Progenitor cell of endocrine pancreas (in vitro differentiated cells): Measurements from ENCODE around the gene NR2F1. TPM values are rescaled to one million over a fixed set of nuclear protein-coding genes. Genes with fewer than 3 reads are reported as not detected.

Experiments
- DNase-seq: peaks from one replicate; pipeline ENCODE4 v3.0.0; 2021; ENCODE audit warnings: low spot score; ENCODE audit not compliant: unreplicated experiment
- H3K27ac Mint-ChIP-seq: 2 replicates; pipeline ENCODE4 v1.8.0; 2021; ENCODE audit warnings: mild to moderate bottlenecking, moderate library complexity, mixed read lengths
- H3K27me3 Mint-ChIP-seq: 2 replicates; pipeline ENCODE4 v1.8.0; 2021; ENCODE audit warnings: mixed read lengths
- H3K36me3 Mint-ChIP-seq: 2 replicates; pipeline ENCODE4 v1.8.0; 2022; ENCODE audit warnings: mixed read lengths; ENCODE audit not compliant: insufficient read depth
- H3K4me1 Mint-ChIP-seq: 2 replicates; pipeline ENCODE4 v1.8.0; 2021; ENCODE audit warnings: low read depth, mixed read lengths
- H3K4me3 Mint-ChIP-seq: 2 replicates; pipeline ENCODE4 v1.8.0; 2021; ENCODE audit warnings: low read depth, mild to moderate bottlenecking, moderate library complexity, mixed read lengths
- H3K9me3 Mint-ChIP-seq: 2 replicates; pipeline ENCODE4 v1.8.0; 2021; ENCODE audit warnings: low read depth, mixed read lengths
- total RNA-seq: library from RNA; stranded (reverse); gene quantifications from 2 replicates; pipeline ENCODE4 v1.2.1, GENCODE V29; 2021
- TF ChIP-seq, protein P1 (sequence below): fragments of 200-600 bp; sonication (generic); IDR thresholded peaks from one replicate; pipeline ENCODE4 v1.5.0; 2021; ENCODE audit warnings: antibody characterized with exemption, mild to moderate bottlenecking; ENCODE audit not compliant: unreplicated experiment

The NR2F1 gene
- total RNA-seq, 1 donor from 2014 or later = 34.8 TPM

DNA sequence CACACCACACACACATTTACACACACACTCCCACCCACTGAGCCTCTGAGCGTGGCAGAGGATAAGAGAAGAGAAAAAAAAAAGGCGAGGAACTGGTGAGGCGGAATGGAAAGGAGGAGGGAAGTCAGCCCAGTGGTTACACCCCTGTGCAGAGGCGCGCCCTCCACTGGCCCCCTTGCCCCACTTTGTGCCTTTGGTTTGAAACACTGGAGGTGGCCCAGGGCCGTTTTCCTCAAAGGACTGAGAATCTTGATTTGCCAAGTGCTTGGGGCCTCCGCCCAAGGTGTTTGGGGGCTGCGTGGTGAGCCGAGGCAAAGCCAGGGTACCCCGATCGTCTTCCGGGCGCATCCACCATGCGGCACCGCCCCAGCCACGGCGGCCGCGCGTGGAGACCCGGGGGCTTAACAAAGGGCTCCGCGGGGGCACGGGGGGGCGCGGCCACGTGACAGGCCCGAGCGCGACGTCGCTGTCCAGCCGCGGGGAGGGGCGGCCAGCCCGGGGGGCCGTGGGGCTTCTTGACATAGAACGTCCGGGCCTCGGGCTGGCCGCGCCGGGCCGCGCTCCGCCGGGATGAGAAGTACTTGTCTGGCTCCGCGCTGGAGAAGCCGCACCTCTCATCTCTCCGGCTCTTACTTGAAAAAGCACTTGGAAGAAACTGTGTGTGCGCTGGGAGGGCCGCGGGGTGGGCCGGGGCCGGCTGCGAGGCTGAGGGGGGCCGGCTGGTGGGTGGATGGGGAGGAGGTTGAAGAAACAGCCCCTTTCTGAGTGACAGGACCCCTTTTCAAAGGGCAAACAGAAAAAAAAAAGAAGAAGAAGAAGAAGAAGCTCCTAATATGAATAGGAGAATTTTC lies 21.0 kb downstream of the NR2F1 start:
- H3K36me3 Mint-ChIP-seq = no peaks in the 10 kb centered on the region
- TF ChIP-seq, protein P1, sequence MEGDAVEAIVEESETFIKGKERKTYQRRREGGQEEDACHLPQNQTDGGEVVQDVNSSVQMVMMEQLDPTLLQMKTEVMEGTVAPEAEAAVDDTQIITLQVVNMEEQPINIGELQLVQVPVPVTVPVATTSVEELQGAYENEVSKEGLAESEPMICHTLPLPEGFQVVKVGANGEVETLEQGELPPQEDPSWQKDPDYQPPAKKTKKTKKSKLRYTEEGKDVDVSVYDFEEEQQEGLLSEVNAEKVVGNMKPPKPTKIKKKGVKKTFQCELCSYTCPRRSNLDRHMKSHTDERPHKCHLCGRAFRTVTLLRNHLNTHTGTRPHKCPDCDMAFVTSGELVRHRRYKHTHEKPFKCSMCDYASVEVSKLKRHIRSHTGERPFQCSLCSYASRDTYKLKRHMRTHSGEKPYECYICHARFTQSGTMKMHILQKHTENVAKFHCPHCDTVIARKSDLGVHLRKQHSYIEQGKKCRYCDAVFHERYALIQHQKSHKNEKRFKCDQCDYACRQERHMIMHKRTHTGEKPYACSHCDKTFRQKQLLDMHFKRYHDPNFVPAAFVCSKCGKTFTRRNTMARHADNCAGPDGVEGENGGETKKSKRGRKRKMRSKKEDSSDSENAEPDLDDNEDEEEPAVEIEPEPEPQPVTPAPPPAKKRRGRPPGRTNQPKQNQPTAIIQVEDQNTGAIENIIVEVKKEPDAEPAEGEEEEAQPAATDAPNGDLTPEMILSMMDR = no peak
- H3K4me3 Mint-ChIP-seq = peak overlapping the region; percentile 9
- DNase-seq = no peak
- peak overlapping the region; percentile 77 for H3K27ac Mint-ChIP-seq
- peaks cover 47% of the 10 kb centered on the region for H3K27me3 Mint-ChIP-seq
- H3K9me3 Mint-ChIP-seq = no peaks in the 10 kb centered on the region
- peaks cover 17% of the 10 kb centered on the region for H3K4me1 Mint-ChIP-seq

DNA sequence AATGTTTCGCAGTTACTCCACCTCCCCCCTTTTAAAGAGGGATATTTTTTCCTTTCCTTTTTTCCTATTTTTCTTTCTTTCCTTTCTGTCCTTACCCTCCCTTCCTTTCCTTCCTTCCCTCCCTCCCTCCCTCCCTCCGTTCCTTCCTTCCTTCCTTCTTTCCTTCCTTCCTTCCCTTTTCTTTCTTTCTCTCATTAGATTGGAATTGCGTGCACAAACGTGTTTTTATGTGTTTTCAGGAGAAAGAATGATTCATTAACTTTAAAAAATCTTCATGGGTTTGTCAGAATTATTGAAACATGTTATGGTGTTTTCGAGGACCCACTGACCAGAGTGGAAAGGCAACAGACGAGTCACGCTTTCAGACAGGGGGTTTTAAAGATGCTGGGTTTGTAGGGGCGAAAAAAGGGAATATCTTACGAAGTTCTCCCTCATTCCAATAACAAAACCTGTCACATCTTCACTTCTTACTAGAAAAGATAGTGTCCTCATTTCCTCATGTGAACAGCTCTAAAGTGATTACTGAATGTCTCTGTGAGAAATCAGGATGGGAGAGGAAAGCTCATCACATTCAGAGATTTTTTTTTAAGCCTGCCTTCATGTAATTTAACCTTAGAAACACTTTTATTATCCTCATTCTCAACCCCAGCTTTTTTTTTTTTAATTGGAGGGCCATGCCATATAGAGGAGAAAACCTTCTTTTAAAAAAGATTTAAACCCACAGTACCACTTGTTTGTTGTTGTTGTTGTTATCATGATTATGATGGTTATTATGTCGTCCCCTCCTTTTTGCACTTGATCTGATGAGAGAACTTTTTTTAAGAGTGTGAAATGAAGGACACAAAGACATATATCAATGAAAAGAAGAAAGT lies 21.9 kb downstream of the NR2F1 start:
- H3K4me1 Mint-ChIP-seq = peaks cover 17% of the 10 kb centered on the region
- no peak for DNase-seq
- no peaks in the 10 kb centered on the region for H3K36me3 Mint-ChIP-seq
- peak overlapping the region; percentile 69 for H3K27ac Mint-ChIP-seq
- peak overlapping the region; percentile 28 for H3K4me3 Mint-ChIP-seq
- peaks cover 56% of the 10 kb centered on the region for H3K27me3 Mint-ChIP-seq
- no peaks in the 10 kb centered on the region for H3K9me3 Mint-ChIP-seq
- TF ChIP-seq, protein P1 = no peak

DNA sequence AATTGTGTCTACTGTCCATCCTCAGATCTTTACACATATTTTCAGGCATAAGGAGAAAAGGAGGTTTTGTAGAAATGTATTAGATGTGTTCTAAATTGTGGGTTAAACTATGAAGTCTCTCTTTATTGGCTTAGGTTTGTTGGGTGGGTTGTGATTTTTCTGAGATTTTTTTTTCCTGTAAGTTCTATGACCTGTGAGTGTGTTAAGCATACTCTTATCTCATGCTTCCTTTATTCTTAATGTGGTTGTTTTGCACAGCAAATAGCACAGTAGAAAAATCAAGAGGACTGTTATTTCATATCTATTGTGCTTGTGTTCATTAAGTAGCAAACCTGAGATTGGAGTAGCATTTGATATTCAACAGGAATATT lies 23.3 kb downstream of the NR2F1 start:
- Mint-ChIP-seq H3K9me3 (no peaks in the 10 kb centered on the region), H3K27ac (peak overlapping the region; percentile 39), H3K4me1 (peaks cover 17% of the 10 kb centered on the region), H3K4me3 (no peak overlapping the region), H3K27me3 (peaks cover 70% of the 10 kb centered on the region), H3K36me3 (no peaks in the 10 kb centered on the region)
- TF ChIP-seq, protein P1 = no peak
- DNase-seq = no peak

DNA sequence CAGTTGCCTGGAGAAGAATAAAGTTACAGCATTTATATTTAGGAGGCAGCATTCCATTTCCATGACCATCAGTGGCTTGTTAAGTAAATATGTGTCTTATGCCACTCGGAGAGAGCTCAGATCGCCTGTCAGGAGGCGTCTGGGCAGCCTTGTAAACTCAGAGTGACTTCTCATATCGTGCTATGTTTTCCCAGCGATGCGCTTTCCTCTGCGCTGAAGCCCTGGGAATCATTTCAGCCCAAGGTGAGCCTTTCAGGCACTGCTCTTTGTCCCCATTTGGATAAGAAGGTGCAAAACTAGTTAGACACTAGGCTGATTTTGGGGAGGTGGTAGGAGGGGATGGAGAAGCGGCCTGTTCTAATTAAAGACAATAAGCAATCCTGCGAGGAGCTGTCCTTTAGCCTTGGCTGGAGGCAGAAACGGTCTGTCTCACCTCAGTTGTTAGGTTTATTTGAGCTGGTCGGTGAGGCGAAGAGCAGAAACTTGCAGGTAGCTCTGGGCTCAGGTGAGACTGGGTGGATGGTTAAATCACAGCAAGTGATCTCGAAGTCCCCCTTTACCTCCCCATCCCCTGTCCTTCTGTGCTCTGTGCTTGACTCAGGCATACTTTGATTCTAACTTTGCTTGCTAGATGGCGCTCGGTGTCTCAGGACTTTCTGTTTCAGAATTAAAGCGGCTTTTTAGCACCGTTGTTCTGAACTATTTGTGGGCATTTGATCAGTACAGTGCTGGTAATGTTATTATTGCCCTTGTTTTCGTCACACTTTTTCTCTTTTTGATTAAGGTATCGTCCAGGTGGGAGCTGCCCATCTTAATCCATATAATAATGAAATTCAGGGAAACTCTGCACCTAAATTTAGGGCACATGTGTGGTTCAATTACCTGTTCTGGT lies 24.6 kb downstream of the NR2F1 start:
- Mint-ChIP-seq H3K4me1 (peaks cover 21% of the 10 kb centered on the region), H3K27ac (peak overlapping the region; percentile 35), H3K27me3 (peaks cover 82% of the 10 kb centered on the region), H3K36me3 (no peaks in the 10 kb centered on the region), H3K9me3 (no peaks in the 10 kb centered on the region), H3K4me3 (no peak overlapping the region)
- TF ChIP-seq, protein P1 = peak; percentile 56
- no peak for DNase-seq
